GM21447 (cell line): ENCODE results near the gene HMGN2.

Source experiments
- ATAC-seq: cut with Tn5 transposase; IDR thresholded peaks from one replicate; pipeline ENCODE4 v1.9.1; 2021; ENCODE audit not compliant: unreplicated experiment

Gene HMGN2

DNA sequence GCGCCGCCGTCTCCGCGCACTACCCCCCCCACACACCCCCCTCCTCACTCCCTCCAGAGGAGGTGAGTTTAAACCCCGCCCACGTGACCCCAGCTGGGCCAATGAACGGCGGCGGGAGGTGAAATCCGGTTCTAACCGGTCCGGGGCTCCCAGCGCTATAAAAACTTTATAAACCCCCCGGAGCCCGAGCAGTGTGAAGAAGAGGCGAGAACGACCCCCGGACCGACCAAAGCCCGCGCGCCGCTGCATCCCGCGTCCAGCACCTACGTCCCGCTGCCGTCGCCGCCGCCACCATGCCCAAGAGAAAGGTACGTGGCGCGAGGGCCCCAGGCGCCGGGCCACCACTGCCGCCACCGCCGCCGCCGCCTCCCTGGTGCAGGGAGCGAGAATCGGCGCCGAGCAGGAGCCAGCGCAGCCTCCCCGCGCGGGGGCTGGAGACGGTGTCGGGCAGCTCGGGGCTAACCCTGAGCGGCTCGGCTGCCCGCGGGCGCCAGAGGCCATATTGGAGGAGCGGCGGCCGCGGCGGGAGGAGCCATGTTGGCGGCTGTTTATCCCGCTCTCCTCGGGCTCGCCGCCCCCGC lies at the start of gene HMGN2:
Gene HMGN2 (plus strand): TSS at position 121 of the 581 bp plus-strand sequence. CDS start 173 bp downstream, at position 294.
- ATAC-seq: peak; percentile 52

GRCh38 chr1:26429721-26430120 lies 42.5 kb upstream of the HMGN2 start:
- ATAC-seq: no peak

- peak; percentile 95 for ATAC-seq
These were observed 40.1 kb upstream of the HMGN2 start, which contains the start of gene DHDDS for GRCh38 chr1:26431979-26432695. DHDDS (plus strand) TSS chr1:26432321; CDS start chr1:26432946, 625 bp downstream.

- no peak for ATAC-seq
These were observed 39.4 kb upstream of the HMGN2 start for GRCh38 chr1:26432793-26433192.

- ATAC-seq: no peak
These were observed 38.0 kb upstream of the HMGN2 start for GRCh38 chr1:26434161-26434752.

DNA sequence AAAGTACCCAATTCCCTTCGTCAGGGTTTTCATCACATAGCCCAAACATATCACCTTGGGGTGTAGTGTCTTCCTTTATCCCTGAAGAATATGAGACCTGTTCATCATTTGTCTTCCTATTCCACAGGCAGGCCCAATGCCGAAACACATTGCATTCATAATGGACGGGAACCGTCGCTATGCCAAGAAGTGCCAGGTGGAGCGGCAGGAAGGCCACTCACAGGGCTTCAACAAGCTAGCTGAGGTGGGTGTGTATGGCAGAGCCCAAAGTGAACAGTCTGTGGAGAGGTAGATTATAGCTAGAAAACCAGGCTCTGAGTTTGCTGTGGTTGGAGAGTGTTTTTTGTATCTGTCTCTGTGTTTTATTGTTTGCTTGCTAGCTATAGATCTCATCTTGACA lies 34.2 kb upstream of the HMGN2 start:
- ATAC-seq: no peak

DNA sequence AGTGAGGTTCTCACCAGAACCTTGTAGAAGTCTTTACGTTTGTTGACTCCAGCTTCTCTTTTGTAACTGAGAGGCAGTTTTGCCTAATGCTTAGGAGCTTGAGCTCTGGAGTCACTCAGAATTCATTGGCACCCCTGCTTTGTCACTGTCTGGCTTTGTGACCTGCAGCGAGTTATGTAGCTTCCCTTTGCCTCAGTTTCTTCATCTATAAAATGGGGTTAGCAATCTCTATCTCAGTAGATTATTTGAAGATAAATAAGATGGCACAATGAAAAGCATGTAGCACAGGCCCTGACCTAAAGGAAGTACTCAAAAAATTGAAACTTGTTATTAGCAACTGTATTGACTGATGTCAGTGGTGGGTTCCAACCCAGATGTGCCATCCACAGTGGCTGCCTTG lies 32.0 kb upstream of the HMGN2 start:
- no peak for ATAC-seq

DNA sequence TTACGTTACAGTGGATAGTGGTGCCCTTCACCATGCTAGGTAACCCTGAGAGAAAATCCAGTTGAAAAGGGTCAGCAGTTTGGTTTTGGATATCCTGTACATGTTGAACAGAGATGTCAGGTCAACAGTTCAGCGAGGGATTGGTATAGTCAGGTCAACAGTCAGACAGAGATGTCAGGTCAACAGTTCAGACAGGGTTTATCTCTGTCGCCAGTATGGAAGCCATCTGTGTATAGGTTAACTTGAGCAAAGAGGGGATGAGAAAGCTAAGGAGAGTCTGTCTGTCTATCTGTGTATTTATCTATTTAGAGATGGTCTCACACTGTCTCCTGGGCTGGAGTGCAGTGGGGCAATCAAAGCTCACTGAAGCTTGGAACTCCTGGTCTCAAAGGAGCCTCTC lies 22.4 kb upstream of the HMGN2 start:
- ATAC-seq: no peak

GRCh38 chr1:26450908-26451307 lies 21.3 kb upstream of the HMGN2 start:
- ATAC-seq: no peak

GRCh38 chr1:26452459-26453183 lies 19.6 kb upstream of the HMGN2 start:
- ATAC-seq: no peak

GRCh38 chr1:26459148-26459547 lies 13.1 kb upstream of the HMGN2 start:
- no peak for ATAC-seq

GRCh38 chr1:26459573-26460031 lies 12.6 kb upstream of the HMGN2 start:
- ATAC-seq: no peak

GRCh38 chr1:26468911-26469310 lies 3.3 kb upstream of the HMGN2 start:
- no peak for ATAC-seq

- ATAC-seq: no peak
These were observed 2.7 kb upstream of the HMGN2 start for GRCh38 chr1:26469558-26469957.

DNA sequence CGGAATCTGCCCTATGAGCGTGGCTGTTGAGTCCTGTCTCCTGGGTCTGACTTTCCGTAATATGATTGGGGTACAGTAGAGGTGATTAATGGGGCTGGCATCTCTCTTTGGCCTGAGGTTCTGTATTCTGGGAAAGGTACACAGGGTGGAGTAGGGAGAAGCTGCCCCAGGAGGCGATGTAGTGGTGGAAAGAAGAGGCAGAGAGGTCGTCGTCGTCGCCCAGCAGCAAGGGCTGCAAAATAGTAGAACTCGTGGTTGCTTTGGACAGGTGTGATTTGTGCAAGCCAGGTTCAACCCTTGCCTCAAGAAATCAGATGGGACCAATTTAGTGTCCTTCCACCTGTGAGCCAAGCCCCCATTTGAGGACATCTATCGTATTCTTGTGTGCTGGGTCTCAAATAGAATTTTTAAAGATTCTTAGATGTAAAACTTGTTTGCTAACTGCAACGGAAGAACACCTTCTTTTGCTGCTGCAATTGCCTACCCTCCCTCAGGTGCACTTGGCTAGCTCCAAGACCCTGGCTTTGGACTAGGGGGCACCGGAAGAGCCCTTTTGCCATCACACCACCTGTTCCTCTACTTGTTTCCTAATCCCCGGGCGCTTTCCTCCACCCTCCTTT lies 1.3 kb upstream of the HMGN2 start:
- no peak for ATAC-seq

- ATAC-seq: peak; percentile 13
These were observed 531 bp upstream of the HMGN2 start for GRCh38 chr1:26471498-26472319.

- peak; percentile 71 for ATAC-seq
These were observed 933 bp downstream of the HMGN2 start for GRCh38 chr1:26472901-26473845.

GRCh38 chr1:26474818-26475217 lies 2.6 kb downstream of the HMGN2 start:
- no peak for ATAC-seq

- no peak for ATAC-seq
These were observed 3.7 kb downstream of the HMGN2 start for GRCh38 chr1:26475989-26476388.
